ENCODE measurements around the gene C17orf100.

C17orf100 gene

GRCh38 chr17:6610011-6610410, 41.6 kb upstream of the C17orf100 start:
- H3K36me3 ChIP-seq (ENCODE audit: control insufficient read depth, insufficient read depth, low read length), result peaks cover 9% of the 10 kb centered on the region
- H3K4me3 ChIP-seq (replicated peaks; ENCODE audit: low read depth, low read length), result no peak overlapping the region
- DNase-seq (ENCODE audit: extremely low read depth, insufficient read length), result no peak
- TF ChIP-seq CTCF (IDR thresholded peaks at IDR 0.05; ENCODE audit: insufficient read depth, low read length, poor library complexity, severe bottlenecking), result no peak
- H3K27me3 ChIP-seq (replicated peaks; ENCODE audit: control insufficient read depth, insufficient read depth, low read length), result no peaks in the 10 kb centered on the region

- Histone ChIP-seq H3K4me3 (replicated peaks; ENCODE audit: low read depth, low read length) (no peak overlapping the region), H3K36me3 (ENCODE audit: control insufficient read depth, insufficient read depth, low read length) (peaks cover 9% of the 10 kb centered on the region), H3K27me3 (replicated peaks; ENCODE audit: control insufficient read depth, insufficient read depth, low read length) (no peaks in the 10 kb centered on the region)
- TF ChIP-seq CTCF (IDR thresholded peaks at IDR 0.05; ENCODE audit: insufficient read depth, low read length, poor library complexity, severe bottlenecking), result no peak
- DNase-seq (ENCODE audit: extremely low read depth, insufficient read length), result no peak
These were observed 40.3 kb upstream of the C17orf100 start for GRCh38 chr17:6611231-6611630.

GRCh38 chr17:6623941-6624340, 27.6 kb upstream of the C17orf100 start:
- no peak for DNase-seq (ENCODE audit: extremely low read depth, insufficient read length)
- Histone ChIP-seq H3K27me3 (replicated peaks; ENCODE audit: control insufficient read depth, insufficient read depth, low read length) (no peaks in the 10 kb centered on the region), H3K36me3 (ENCODE audit: control insufficient read depth, insufficient read depth, low read length) (peaks cover 4% of the 10 kb centered on the region), H3K4me3 (replicated peaks; ENCODE audit: low read depth, low read length) (no peak overlapping the region)
- no peak for TF ChIP-seq CTCF (IDR thresholded peaks at IDR 0.05; ENCODE audit: insufficient read depth, low read length, poor library complexity, severe bottlenecking)

- H3K4me3 ChIP-seq (replicated peaks; ENCODE audit: low read depth, low read length), result no peak overlapping the region
- H3K27me3 ChIP-seq (replicated peaks; ENCODE audit: control insufficient read depth, insufficient read depth, low read length), result no peaks in the 10 kb centered on the region
- TF ChIP-seq CTCF (IDR thresholded peaks at IDR 0.05; ENCODE audit: insufficient read depth, low read length, poor library complexity, severe bottlenecking), result no peak
- peaks cover 5% of the 10 kb centered on the region for H3K36me3 ChIP-seq (ENCODE audit: control insufficient read depth, insufficient read depth, low read length)
- DNase-seq (ENCODE audit: extremely low read depth, insufficient read length), result no peak
These were observed 24.9 kb upstream of the C17orf100 start for GRCh38 chr17:6626616-6627015.

- Histone ChIP-seq H3K4me3 (replicated peaks; ENCODE audit: low read depth, low read length) (no peak overlapping the region), H3K36me3 (ENCODE audit: control insufficient read depth, insufficient read depth, low read length) (peaks cover 5% of the 10 kb centered on the region), H3K27me3 (replicated peaks; ENCODE audit: control insufficient read depth, insufficient read depth, low read length) (no peaks in the 10 kb centered on the region)
- TF ChIP-seq CTCF (IDR thresholded peaks at IDR 0.05; ENCODE audit: insufficient read depth, low read length, poor library complexity, severe bottlenecking), result no peak
- no peak for DNase-seq (ENCODE audit: extremely low read depth, insufficient read length)
These were observed 24.5 kb upstream of the C17orf100 start for GRCh38 chr17:6627019-6627418.

GRCh38 chr17:6630390-6630789, 21.2 kb upstream of the C17orf100 start:
- Histone ChIP-seq H3K4me3 (replicated peaks; ENCODE audit: low read depth, low read length) (no peak overlapping the region), H3K27me3 (replicated peaks; ENCODE audit: control insufficient read depth, insufficient read depth, low read length) (no peaks in the 10 kb centered on the region), H3K36me3 (ENCODE audit: control insufficient read depth, insufficient read depth, low read length) (peaks cover 5% of the 10 kb centered on the region)
- no peak for TF ChIP-seq CTCF (IDR thresholded peaks at IDR 0.05; ENCODE audit: insufficient read depth, low read length, poor library complexity, severe bottlenecking)
- DNase-seq (ENCODE audit: extremely low read depth, insufficient read length), result no peak
